ENCODE results near the gene PRKD1. TPM values are rescaled to one million over a fixed set of nuclear protein-coding genes. Genes with fewer than 3 reads are reported as not detected.
"Not testable (repeated sequence)": the region's sequence is repeated elsewhere in the genome, so short reads cannot be mapped to it uniquely, and the experiment has no call there.

The PRKD1 gene
- total RNA-seq, 1 donor from 2014 or later, result 19.2 TPM

GRCh38 chr14:29738950-29739349, 188.7 kb downstream of the PRKD1 start:
- no peak for DNase-seq

- no peak for DNase-seq
Measured at GRCh38 chr14:29738056-29738455, 189.6 kb downstream of the PRKD1 start.

- no peak for DNase-seq
Measured at GRCh38 chr14:29735459-29735858, 192.2 kb downstream of the PRKD1 start.

GRCh38 chr14:29734732-29735131, 192.9 kb downstream of the PRKD1 start:
- DNase-seq, result no peak

- DNase-seq, result not testable (repeated sequence)
Measured at GRCh38 chr14:29726560-29727331, 200.9 kb downstream of the PRKD1 start.

GRCh38 chr14:29724991-29725390, 202.7 kb downstream of the PRKD1 start:
- DNase-seq, result peak; percentile 39

- DNase-seq, result no peak
Measured at GRCh38 chr14:29722831-29723230, 204.8 kb downstream of the PRKD1 start.

GRCh38 chr14:29721586-29721985, 206.1 kb downstream of the PRKD1 start:
- DNase-seq, result no peak

GRCh38 chr14:29717901-29718300, 209.7 kb downstream of the PRKD1 start:
- DNase-seq, result no peak

GRCh38 chr14:29716150-29716549, 211.5 kb downstream of the PRKD1 start:
- DNase-seq, result no peak

- DNase-seq, result no peak
Measured at GRCh38 chr14:29712601-29713000, 215.0 kb downstream of the PRKD1 start.

- peak; percentile 8 for DNase-seq
Measured at GRCh38 chr14:29710015-29710414, 217.6 kb downstream of the PRKD1 start.

- DNase-seq, result no peak
Measured at GRCh38 chr14:29709490-29709889, 218.2 kb downstream of the PRKD1 start.

GRCh38 chr14:29706700-29707099, 220.9 kb downstream of the PRKD1 start:
- no peak for DNase-seq

GRCh38 chr14:29705801-29706200, 221.8 kb downstream of the PRKD1 start:
- no peak for DNase-seq

- DNase-seq, result not testable (repeated sequence)
Measured at GRCh38 chr14:29689597-29689996, 238.1 kb downstream of the PRKD1 start.

- DNase-seq, result no peak
Measured at GRCh38 chr14:29687866-29688265, 239.8 kb downstream of the PRKD1 start.

GRCh38 chr14:29687071-29687765, 240.4 kb downstream of the PRKD1 start:
- DNase-seq, result no peak

- DNase-seq, result no peak
Measured at GRCh38 chr14:29684926-29685325, 242.7 kb downstream of the PRKD1 start.

- DNase-seq, result no peak
Measured at GRCh38 chr14:29682789-29683188, 244.9 kb downstream of the PRKD1 start.

GRCh38 chr14:29681316-29681715, 246.3 kb downstream of the PRKD1 start:
- DNase-seq, result no peak

- no peak for DNase-seq
Measured at GRCh38 chr14:29674566-29675285, 252.9 kb downstream of the PRKD1 start.

- no peak for DNase-seq
Measured at GRCh38 chr14:29672831-29673230, 254.8 kb downstream of the PRKD1 start.

Measured in tongue (tissue), 2 donors.